IMR-90 (cell line): ENCODE measurements around the gene OVOL3. TPM values are rescaled to one million over a fixed set of nuclear protein-coding genes. Genes with fewer than 3 reads are reported as not detected.

Source experiments
- ATAC-seq: fragments of 200-7000 bp; cut with Tn5 transposase; 2 replicates; pipeline ENCODE4 v1.9.1; 2020; ENCODE audit warnings: low read depth, mild to moderate bottlenecking, moderate library complexity
- BruUV-seq: library from RNA; stranded (reverse); fragments of 400-500 nt; replicated peaks from 2 replicates; lab custom pipeline; 2021; lab: Mats Ljungman, UMichigan
- CTCF ChIA-PET: fragments of 300-600 bp; formaldehyde crosslinking; extraction: SDS; loops from one replicate; lab custom pipeline; 2021; ENCODE audit warnings: antibody characterized with exemption; lab: Yijun Ruan, JAX
- POLR2A ChIA-PET: fragments of 300-600 bp; sonication (Branson Sonifier 250); formaldehyde crosslinking; loops from one replicate; lab custom pipeline; 2022; ENCODE audit warnings: antibody characterized with exemption; ENCODE audit not compliant: unreplicated experiment; lab: Charles Lee
- DNase-seq: peaks from one replicate; pipeline ENCODE4 v3.0.0; 2013
- H2AFZ ChIP-seq: replicated peaks from 2 replicates; pipeline ENCODE3; 2013; ENCODE audit warnings: low read length, mild to moderate bottlenecking; ENCODE audit not compliant: poor library complexity
- H2AK5ac ChIP-seq: 2 replicates; pipeline ENCODE4 v1.6.1; 2013; ENCODE audit warnings: low read depth, low read length, inconsistent platforms
- H2AK9ac ChIP-seq: replicated peaks from 2 replicates; pipeline ENCODE3; 2013; ENCODE audit warnings: mild to moderate bottlenecking, low read depth, low read length, moderate library complexity; ENCODE audit not compliant: poor library complexity
- H2BK120ac ChIP-seq: 2 replicates; pipeline ENCODE4 v1.6.1; 2013; ENCODE audit warnings: low read depth, low read length, inconsistent platforms
- H2BK15ac ChIP-seq: 3 replicates; pipeline ENCODE4 v1.6.1; 2013; ENCODE audit warnings: low read depth, low read length, inconsistent platforms
- H2BK20ac ChIP-seq: 2 replicates; pipeline ENCODE4 v1.6.1; 2013; ENCODE audit warnings: low read depth, mild to moderate bottlenecking, inconsistent platforms, low read length, moderate library complexity
- H2BK5ac ChIP-seq: 2 replicates; pipeline ENCODE4 v1.6.1; 2013; ENCODE audit warnings: mild to moderate bottlenecking, low read depth, low read length, inconsistent platforms; ENCODE audit not compliant: poor library complexity, severe bottlenecking
- H3K14ac ChIP-seq: replicated peaks from 2 replicates; pipeline ENCODE4 v1.6.1; 2013; ENCODE audit warnings: low read depth, low read length, inconsistent platforms
- H3K18ac ChIP-seq: 2 replicates; pipeline ENCODE4 v1.6.1; 2013; ENCODE audit warnings: low read depth, low read length, control low read depth
- H3K23ac ChIP-seq: 2 replicates; pipeline ENCODE4 v1.6.1; 2013; ENCODE audit warnings: low read depth, low read length, inconsistent platforms
- H3K27ac ChIP-seq: 2 replicates; pipeline ENCODE4 v1.5.1; 2013; ENCODE audit warnings: mild to moderate bottlenecking, control low read depth, low read length; ENCODE audit not compliant: insufficient read depth
- H3K27me3 ChIP-seq: 2 replicates; pipeline ENCODE4 v1.6.1; 2013; ENCODE audit warnings: low read length; ENCODE audit not compliant: control insufficient read depth, insufficient read depth
- H3K36me3 ChIP-seq: 2 replicates; pipeline ENCODE4 v1.6.1; 2013; ENCODE audit warnings: low read length, mixed read lengths; ENCODE audit not compliant: control insufficient read depth, insufficient read depth
- H3K4ac ChIP-seq: 2 replicates; pipeline ENCODE4 v1.6.1; 2013; ENCODE audit warnings: low read depth, low read length, inconsistent platforms
- H3K4me1 ChIP-seq: 2 replicates; pipeline ENCODE4 v1.6.1; 2013; ENCODE audit warnings: low read length, mixed read lengths; ENCODE audit not compliant: control insufficient read depth, insufficient read depth
- H3K4me2 ChIP-seq: 2 replicates; pipeline ENCODE4 v1.6.1; 2013; ENCODE audit warnings: low read depth, mild to moderate bottlenecking, control low read depth, low read length, moderate library complexity
- H3K4me3 ChIP-seq: 2 replicates; pipeline ENCODE4 v1.5.1; 2013; ENCODE audit warnings: low read depth, mild to moderate bottlenecking, control low read depth, low read length, moderate library complexity; ENCODE audit not compliant: insufficient read depth
- H3K56ac ChIP-seq: 2 replicates; pipeline ENCODE4 v1.6.1; 2013; ENCODE audit warnings: low read length, inconsistent platforms; ENCODE audit not compliant: insufficient read depth; ENCODE audit errors: extremely low read depth
- H3K79me1 ChIP-seq, 2 experiments: 2 replicates each; pipeline ENCODE4 v1.6.1; 2013; ENCODE audit warnings: low read length in 2 of 2, inconsistent platforms in 1 of 2, low read depth in 1 of 2
- H3K9ac ChIP-seq: 2 replicates; pipeline ENCODE4 v1.6.1; 2013; ENCODE audit warnings: low read depth, low read length, control low read depth
- H3K9me1 ChIP-seq: 2 replicates; pipeline ENCODE4 v1.6.1; 2013; ENCODE audit warnings: low read length, inconsistent platforms; ENCODE audit not compliant: insufficient read depth
- H3K9me3 ChIP-seq: 2 replicates; pipeline ENCODE4 v1.6.1; 2013; ENCODE audit warnings: low read length; ENCODE audit not compliant: control insufficient read depth, insufficient read depth
- H4K20me1 ChIP-seq: 2 replicates; pipeline ENCODE4 v1.6.1; 2013; ENCODE audit warnings: low read length, inconsistent platforms; ENCODE audit not compliant: insufficient read depth
- H4K5ac ChIP-seq: 2 replicates; pipeline ENCODE4 v1.6.1; 2013; ENCODE audit warnings: mild to moderate bottlenecking, low read depth, low read length, control low read depth
- H4K8ac ChIP-seq, 2 experiments: 2 replicates each; pipeline ENCODE4 v1.6.1; 2013; ENCODE audit warnings: low read depth in 2 of 2, low read length in 2 of 2, control low read depth in 1 of 2, inconsistent platforms in 1 of 2
- H4K91ac ChIP-seq: 2 replicates; pipeline ENCODE4 v1.6.1; 2013; ENCODE audit warnings: low read depth, low read length, inconsistent platforms; ENCODE audit not compliant: insufficient read depth
- BHLHE40 ChIP-seq: fragments of 150-350 bp; IDR thresholded peaks from 2 replicates; pipeline ENCODE4 v1.6.1; 2016; ENCODE audit warnings: mild to moderate bottlenecking, low read depth, low read length
- CEBPB ChIP-seq: IDR thresholded peaks from 2 replicates; pipeline ENCODE4 v1.6.1; 2012; ENCODE audit warnings: low read depth, low read length, improper control_type of control experiment
- CHD1 ChIP-seq: IDR thresholded peaks from 2 replicates; pipeline ENCODE4 v1.6.1; 2012; ENCODE audit warnings: low read depth, low read length, improper control_type of control experiment
- CTCF ChIP-seq: conservative IDR thresholded peaks from 2 replicates; pipeline ENCODE4 v1.5.1; 2012; ENCODE audit warnings: mild to moderate bottlenecking, low read depth, low read length, improper control_type of control experiment
- ELK1 ChIP-seq: fragments of 150-350 bp; IDR thresholded peaks from 2 replicates; pipeline ENCODE4 v1.6.1; 2016; ENCODE audit warnings: low read depth, mild to moderate bottlenecking, low read length, moderate library complexity, borderline replicate concordance
- FOS ChIP-seq: fragments of 150-350 bp; IDR thresholded peaks from 2 replicates; pipeline ENCODE4 v1.6.1; 2016; ENCODE audit warnings: low read depth, low read length
- MAFK ChIP-seq: IDR thresholded peaks from 2 replicates; pipeline ENCODE4 v1.6.1; 2012; ENCODE audit warnings: low read depth, low read length, improper control_type of control experiment
- MAZ ChIP-seq: IDR thresholded peaks from 2 replicates; pipeline ENCODE4 v1.6.1; 2012; ENCODE audit warnings: low read depth, mild to moderate bottlenecking, low read length, improper control_type of control experiment, moderate library complexity, borderline replicate concordance
- MXI1 ChIP-seq: IDR thresholded peaks from 2 replicates; pipeline ENCODE4 v1.6.1; 2012; ENCODE audit warnings: low read depth, mild to moderate bottlenecking, low read length, moderate library complexity, borderline replicate concordance
- NFE2L2 ChIP-seq: fragments of 150-350 bp; IDR thresholded peaks from 2 replicates; pipeline ENCODE4 v1.6.1; 2016; ENCODE audit warnings: low read depth, mild to moderate bottlenecking, low read length
- POLR2A ChIP-seq: IDR thresholded peaks from 2 replicates; pipeline ENCODE4 v1.6.1; 2012; ENCODE audit warnings: mild to moderate bottlenecking, low read depth, low read length
- RAD21 ChIP-seq: IDR thresholded peaks from 2 replicates; pipeline ENCODE4 v1.6.1; 2012; ENCODE audit warnings: low read length, improper control_type of control experiment
- RCOR1 ChIP-seq: IDR thresholded peaks from 2 replicates; pipeline ENCODE4 v1.6.1; 2012; ENCODE audit warnings: mild to moderate bottlenecking, low read length, improper control_type of control experiment; ENCODE audit not compliant: insufficient replicate concordance
- RFX5 ChIP-seq: IDR thresholded peaks from 2 replicates; pipeline ENCODE4 v1.8.0; 2012; ENCODE audit warnings: low read depth, mild to moderate bottlenecking, low read length, moderate library complexity
- SMC3 ChIP-seq: fragments of 150-350 bp; IDR thresholded peaks from 2 replicates; pipeline ENCODE4 v1.6.1; 2016; ENCODE audit warnings: low read depth, mild to moderate bottlenecking, antibody characterized with exemption, low read length, moderate library complexity
- USF2 ChIP-seq: fragments of 150-350 bp; IDR thresholded peaks from 2 replicates; pipeline ENCODE4 v1.6.1; 2017; ENCODE audit warnings: mild to moderate bottlenecking, antibody characterized with exemption, low read length, low read depth
- WGBS, 2 experiments: methylation state at CpG; one replicate each; pipeline versions ENCODE4 v1.1.5 to v1.1.7; 2013; ENCODE audit warnings: missing lambda C conversion rate in 2 of 2; ENCODE audit not compliant: insufficient read length in 1 of 2; ENCODE audit errors: extremely low coverage in 2 of 2; 5-methylcytosine and 5-hydroxymethylcytosine counted together
- dilution Hi-C: fragments of 300-500 bp; cut with HindIII; formaldehyde crosslinking; loops from one replicate; pipeline ENCODE4 v1.14.3; 2018; ENCODE audit warnings: low sequenced_read_pairs; ENCODE audit not compliant: unreplicated experiment
- in situ Hi-C: fragments of 300-500 bp; cut with MboI; formaldehyde crosslinking; loops from 3 replicates; pipeline ENCODE4 v1.14.3; 2019; ENCODE audit warnings: low sequenced_read_pairs, inconsistent platforms, mixed read lengths
- intact Hi-C: fragments of 100-400 bp; cut with micrococcal nuclease; formaldehyde crosslinking; loops from 2 replicates; pipeline ENCODE4 v1.10.0; 2022
- polyA plus RNA-seq, 3 experiments: library from polyadenylated mRNA; depleted of rRNA; stranded (reverse); fragments of >200 nt; gene quantifications; 2 replicates each; pipeline ENCODE4 v1.2.3, GENCODE V29; 2012; ENCODE audit warnings: low replicate concordance in 1 of 3
- total RNA-seq: library from RNA; depleted of rRNA; stranded (reverse); fragments of >200 nt; gene quantifications from 2 replicates; pipeline ENCODE4 v1.2.3, GENCODE V29; 2012

The OVOL3 gene
- total and polyA plus RNA-seq, 2 of the 4 experiments (the other 2 are of a cell fraction) = not detected

GRCh38 chr19:36103842-36104552 is 6.9 kb upstream of the OVOL3 start:
- H4K91ac ChIP-seq = no peak overlapping the region
- ATAC-seq (peak; percentile 28; the same call in 1 of the 2 replicates), DNase-seq (peak; percentile 30)
- in situ Hi-C loops = no loop called here
- no peak overlapping the region for H4K8ac ChIP-seq
- H3K4me2 ChIP-seq = no peak overlapping the region
- no TSS peak for BruUV-seq
- H3K9me1 ChIP-seq = no peaks in the 10 kb centered on the region
- dilution Hi-C loops = no loop called here
- TF ChIP-seq BHLHE40 = no peak
- TF ChIP-seq RCOR1 = no peak
- no peak for TF ChIP-seq USF2
- TF ChIP-seq CEBPB = no peak
- TF ChIP-seq SMC3 = no peak
- no peak for TF ChIP-seq CHD1
- no peak for TF ChIP-seq RAD21
- TF ChIP-seq FOS = no peak
- TF ChIP-seq MAZ = no peak
- TF ChIP-seq CTCF = no peak
- TF ChIP-seq MAFK = no peak
- no peak for TF ChIP-seq RFX5
- TF ChIP-seq ELK1 = no peak
- no peak for TF ChIP-seq POLR2A
- no peak for TF ChIP-seq MXI1
- no peak for TF ChIP-seq NFE2L2
- H4K5ac ChIP-seq = no peak overlapping the region
- peaks cover 8% of the 10 kb centered on the region for H3K36me3 ChIP-seq
- H2AK9ac ChIP-seq = peak overlapping the region; percentile 40
- no peak overlapping the region for H3K9ac ChIP-seq
- H2AFZ ChIP-seq = peak overlapping the region; percentile 1
- H3K23ac ChIP-seq = no peak overlapping the region
- H3K9me3 ChIP-seq = no peaks in the 10 kb centered on the region
- H3K79me1 ChIP-seq = peaks cover 0 to 3% of the 10 kb centered on the region in 2 experiments; a peak in 1 of 4 replicates
- CTCF ChIA-PET = no interaction called here
- 100% methylated on average over 1 of the region's 12 CpGs; no CpG with 5 or more reads in 1 of the 2 experiments for WGBS, 2 experiments
- no peaks in the 10 kb centered on the region for H4K20me1 ChIP-seq
- no peak overlapping the region for H2BK15ac ChIP-seq
- H2BK120ac ChIP-seq = no peak overlapping the region
- H2AK5ac ChIP-seq = no peak overlapping the region
- POLR2A ChIA-PET = no interaction called here
- no peak overlapping the region for H3K18ac ChIP-seq
- no peak overlapping the region for H3K14ac ChIP-seq
- H2BK20ac ChIP-seq = no peak overlapping the region
- no peak overlapping the region for H3K27ac ChIP-seq
- no peak overlapping the region for H3K4me3 ChIP-seq
- no peak overlapping the region for H3K56ac ChIP-seq
- H3K4ac ChIP-seq = no peak overlapping the region
- intact Hi-C loops = no loop called here
- no peak overlapping the region for H2BK5ac ChIP-seq
- H3K27me3 ChIP-seq = no peaks in the 10 kb centered on the region
- H3K4me1 ChIP-seq = no peaks in the 10 kb centered on the region
